ENCODE measurements around the gene DNM3.

- TF ChIP-seq CTCF (IDR thresholded peaks at IDR 0.05; ENCODE audit: low read length) (no peak), EZH2 (optimal IDR thresholded peaks at IDR 0.05; ENCODE audit: low read depth, low read length) (no peak)
Measured at GRCh38 chr1:172220376-172220775, 379.1 kb downstream of the DNM3 start.
